Activated gamma-delta T cell treated with Interleukin-2 at 50 U/mL for 16 hours (primary cell): ENCODE data around the gene PRRG2.

Experiments
- DNase-seq: peaks from one replicate; pipeline ENCODE4 v3.0.0-alpha.2; 2020

The PRRG2 gene

GRCh38 chr19:49581007-49581508 is at the start of gene PRRG2:
PRRG2 (plus strand) TSS chr19:49581316; CDS start chr19:49583220, 1,904 bp downstream.
- no peak for DNase-seq

- peak; percentile 84 for DNase-seq
Measured at GRCh38 chr19:49533551-49534488, 47.3 kb upstream of the PRRG2 start.

- no peak for DNase-seq
Measured at GRCh38 chr19:49534632-49535385, 46.3 kb upstream of the PRRG2 start.

GRCh38 chr19:49536921-49537462 is 44.1 kb upstream of the PRRG2 start:
- DNase-seq: no peak

GRCh38 chr19:49538643-49539042 is 42.5 kb upstream of the PRRG2 start:
- DNase-seq: no peak

GRCh38 chr19:49539192-49539952 is 41.7 kb upstream of the PRRG2 start:
- DNase-seq: no peak

- no peak for DNase-seq
Measured at GRCh38 chr19:49541914-49542313, 39.2 kb upstream of the PRRG2 start.

GRCh38 chr19:49542446-49542845 is 38.7 kb upstream of the PRRG2 start:
- no peak for DNase-seq

GRCh38 chr19:49543032-49543431 is 38.1 kb upstream of the PRRG2 start:
- DNase-seq: no peak

GRCh38 chr19:49544154-49544553 is 37.0 kb upstream of the PRRG2 start:
- DNase-seq: no peak

GRCh38 chr19:49546825-49547565 is 34.1 kb upstream of the PRRG2 start:
- peak; percentile 70 for DNase-seq

- no peak for DNase-seq
Measured at GRCh38 chr19:49549045-49549444, 32.1 kb upstream of the PRRG2 start.

GRCh38 chr19:49551531-49551930 is 29.6 kb upstream of the PRRG2 start:
- no peak for DNase-seq

GRCh38 chr19:49552749-49553148 is 28.4 kb upstream of the PRRG2 start:
- DNase-seq: peak; percentile 35

- DNase-seq: peak; percentile 40
Measured at GRCh38 chr19:49553451-49554271, 27.5 kb upstream of the PRRG2 start.

- DNase-seq: peak; percentile 48
Measured at GRCh38 chr19:49554701-49555181, 26.4 kb upstream of the PRRG2 start.

- DNase-seq: peak; percentile 71
Measured at GRCh38 chr19:49555600-49556411, 25.3 kb upstream of the PRRG2 start.

GRCh38 chr19:49556412-49557398 is 24.4 kb upstream of the PRRG2 start:
- peak; percentile 64 for DNase-seq
